Loucy (cell line): ENCODE measurements around the gene SLC43A2.
"Not testable (repeated sequence)": the region's sequence is repeated elsewhere in the genome, so short reads cannot be mapped to it uniquely, and the experiment has no call there.

Experiments used
- H2AFZ ChIP-seq: fragments of 200-600 bp; sonication (generic); 2 replicates; pipeline ENCODE4 v1.6.0; 2016; ENCODE audit warnings: antibody characterized with exemption, mild to moderate bottlenecking, low read length, moderate library complexity
- H3F3A ChIP-seq: fragments of 200-600 bp; 2 replicates; pipeline ENCODE4 v1.6.0; 2016; ENCODE audit warnings: antibody characterized with exemption, low read depth, mild to moderate bottlenecking
- H3K27me3 ChIP-seq: fragments of 200-600 bp; sonication (generic); 2 replicates; pipeline ENCODE4 v1.6.1; 2014; ENCODE audit warnings: low read length, mild to moderate bottlenecking; ENCODE audit not compliant: insufficient read depth, poor library complexity, severe bottlenecking
- H3K36me3 ChIP-seq: fragments of 200-600 bp; sonication (generic); 2 replicates; pipeline ENCODE4 v1.6.1; 2016; ENCODE audit warnings: low read length; ENCODE audit not compliant: insufficient read depth
- H3K4me1 ChIP-seq: fragments of 200-600 bp; sonication (generic); 2 replicates; pipeline ENCODE4 v1.5.1; 2014; ENCODE audit warnings: low read length, mild to moderate bottlenecking; ENCODE audit not compliant: insufficient read depth, poor library complexity, severe bottlenecking
- H3K4me2 ChIP-seq: fragments of 200-600 bp; sonication (generic); 2 replicates; pipeline ENCODE4 v1.6.0; 2014; ENCODE audit warnings: antibody characterized with exemption, low read length, low read depth, mild to moderate bottlenecking; ENCODE audit not compliant: poor library complexity, severe bottlenecking
- H3K4me3 ChIP-seq: fragments of 200-600 bp; sonication (generic); 2 replicates; pipeline ENCODE4 v1.5.1; 2014; ENCODE audit warnings: low read length, mild to moderate bottlenecking, mixed read lengths; ENCODE audit not compliant: poor library complexity, severe bottlenecking
- H3K79me2 ChIP-seq: fragments of 200-600 bp; sonication (generic); 2 replicates; pipeline ENCODE4 v1.6.1; 2014; ENCODE audit warnings: low read length; ENCODE audit not compliant: insufficient read depth
- H3K9ac ChIP-seq: fragments of 200-600 bp; sonication (generic); 2 replicates; pipeline ENCODE4 v1.6.0; 2014; ENCODE audit warnings: mild to moderate bottlenecking, low read depth, low read length, moderate library complexity; ENCODE audit not compliant: poor library complexity, severe bottlenecking
- H3K9me2 ChIP-seq: fragments of 200-600 bp; sonication (generic); replicated peaks from 2 replicates; pipeline ENCODE4 v1.6.1; 2016; ENCODE audit warnings: low read depth, low read length, mixed read lengths
- H3K9me3 ChIP-seq: fragments of 200-600 bp; sonication (generic); 2 replicates; pipeline ENCODE4 v1.6.1; 2014; ENCODE audit warnings: mild to moderate bottlenecking, antibody characterized with exemption, low read length, low read depth; ENCODE audit not compliant: insufficient read depth
- H4K20me1 ChIP-seq: fragments of 200-600 bp; sonication (generic); 2 replicates; pipeline ENCODE4 v1.6.0; 2014; ENCODE audit warnings: antibody characterized with exemption, low read length, mild to moderate bottlenecking; ENCODE audit not compliant: insufficient read depth, poor library complexity, severe bottlenecking
- CTCF ChIP-seq: fragments of 200-600 bp; sonication (generic); conservative IDR thresholded peaks from 2 replicates; pipeline ENCODE4 v1.5.1; 2014; ENCODE audit warnings: mild to moderate bottlenecking, antibody characterized with exemption, low read length
- EZH2phosphoT487 ChIP-seq: fragments of 200-600 bp; IDR thresholded peaks from 2 replicates; pipeline ENCODE4 v1.6.1; 2018; ENCODE audit warnings: antibody characterized with exemption, mild to moderate bottlenecking, moderate library complexity, borderline replicate concordance

Gene SLC43A2

GRCh38 chr17:1661045-1661444 is 32.4 kb upstream of the SLC43A2 start:
- H3F3A ChIP-seq: no peaks in the 10 kb centered on the region
- H3K9me2 ChIP-seq: no peaks in the 10 kb centered on the region
- peaks cover 82% of the 10 kb centered on the region for H3K36me3 ChIP-seq
- no peak for TF ChIP-seq EZH2phosphoT487
- TF ChIP-seq CTCF: no peak
- H3K9me3 ChIP-seq: no peaks in the 10 kb centered on the region
- H3K79me2 ChIP-seq: no peaks in the 10 kb centered on the region
- no peak overlapping the region for H3K4me3 ChIP-seq
- H2AFZ ChIP-seq: no peak overlapping the region
- H3K4me1 ChIP-seq: no peaks in the 10 kb centered on the region
- no peak overlapping the region for H3K4me2 ChIP-seq
- no peaks in the 10 kb centered on the region for H3K27me3 ChIP-seq
- H4K20me1 ChIP-seq: no peaks in the 10 kb centered on the region
- no peak overlapping the region for H3K9ac ChIP-seq

- H3K36me3 ChIP-seq: peaks cover 92% of the 10 kb centered on the region
- no peak overlapping the region for H3K9ac ChIP-seq
- no peaks in the 10 kb centered on the region for H3K27me3 ChIP-seq
- H3K9me3 ChIP-seq: no peaks in the 10 kb centered on the region
- H3K79me2 ChIP-seq: no peaks in the 10 kb centered on the region
- no peak overlapping the region for H3K4me2 ChIP-seq
- H3K4me3 ChIP-seq: no peak overlapping the region
- TF ChIP-seq EZH2phosphoT487: no peak
- TF ChIP-seq CTCF: no peak
- H4K20me1 ChIP-seq: no peaks in the 10 kb centered on the region
- H3K4me1 ChIP-seq: no peaks in the 10 kb centered on the region
- no peaks in the 10 kb centered on the region for H3F3A ChIP-seq
- H3K9me2 ChIP-seq: no peaks in the 10 kb centered on the region
- H2AFZ ChIP-seq: no peak overlapping the region
Measured at GRCh38 chr17:1658100-1658499, 29.5 kb upstream of the SLC43A2 start.

GRCh38 chr17:1653735-1654134 is 25.1 kb upstream of the SLC43A2 start:
- Histone ChIP-seq H3K9me2 (no peaks in the 10 kb centered on the region), H3K79me2 (no peaks in the 10 kb centered on the region), H3K4me3 (no peak overlapping the region), H3K36me3 (peaks cover 86% of the 10 kb centered on the region), H3F3A (no peaks in the 10 kb centered on the region; the same call in 1 of the 2 replicates), H3K27me3 (no peaks in the 10 kb centered on the region), H3K9me3 (no peaks in the 10 kb centered on the region), H2AFZ (no peak overlapping the region), H3K4me2 (no peak overlapping the region), H3K4me1 (no peaks in the 10 kb centered on the region), H4K20me1 (peaks cover 4% of the 10 kb centered on the region), H3K9ac (no peak overlapping the region)
- TF ChIP-seq EZH2phosphoT487 (no peak), CTCF (no peak)

GRCh38 chr17:1652794-1653193 is 24.2 kb upstream of the SLC43A2 start:
- not testable (repeated sequence) for H3K4me2 ChIP-seq, H3K9me3 ChIP-seq, H3K27me3 ChIP-seq, H3K4me1 ChIP-seq, H3K9me2 ChIP-seq, H3K79me2 ChIP-seq, H3F3A ChIP-seq, H4K20me1 ChIP-seq, H3K9ac ChIP-seq, H2AFZ ChIP-seq, H3K4me3 ChIP-seq
- H3K36me3 ChIP-seq: peaks cover 76% of the 10 kb centered on the region
